Sigmoid colon (tissue), 7 donors: ENCODE data around the gene SND1. TPM values are rescaled to one million over a fixed set of nuclear protein-coding genes. Genes with fewer than 3 reads are reported as not detected.

ENCODE experiments used
- DNase-seq: peaks from one replicate; pipeline ENCODE4 v3.0.0-alpha.2; 2019
- H3K27ac ChIP-seq, 4 donors: fragments of 200-600 bp; sonication (generic); one replicate each; pipeline ENCODE4 v1.5.1; 2016 to 2019; ENCODE audit warnings: mild to moderate bottlenecking in 1 of 4
- H3K27me3 ChIP-seq, 3 donors: fragments of 200-600 bp; sonication (generic); one replicate each; pipeline ENCODE4 v1.5.1; 2019; ENCODE audit warnings: mild to moderate bottlenecking in 1 of 3
- H3K36me3 ChIP-seq, 4 donors: fragments of 200-600 bp; sonication (generic); one replicate each; pipeline ENCODE4 v1.5.1; 2016 to 2019
- H3K4me1 ChIP-seq, 4 donors: fragments of 200-600 bp; sonication (generic); one replicate each; pipeline ENCODE4 v1.5.1; 2017 to 2019
- H3K4me3 ChIP-seq, 4 donors: fragments of 200-600 bp; sonication (generic); one replicate each; pipeline ENCODE4 v1.5.1; 2017 to 2019; ENCODE audit warnings: mild to moderate bottlenecking in 2 of 4, moderate library complexity in 1 of 4
- H3K9me3 ChIP-seq, 4 donors: fragments of 200-600 bp in 3 of 4; sonication (generic) in 3 of 4; one replicate each; pipeline versions ENCODE4 v1.5.1 to v1.6.1; 2013 to 2019
- CTCF ChIP-seq, 4 experiments: fragments of 450-650 bp in 3 of 4; fragments of 200-600 bp in 1 of 4; IDR thresholded peaks; one replicate each; pipeline ENCODE4 v1.5.1; 2016 to 2019; ENCODE audit warnings: antibody characterized with exemption in 4 of 4, mild to moderate bottlenecking in 3 of 4, moderate library complexity in 2 of 4
- EP300 ChIP-seq, 4 donors: sonication (generic); formaldehyde crosslinking; IDR thresholded peaks; one replicate each; pipeline ENCODE4 v1.6.1; 2017; ENCODE audit warnings: antibody characterized with exemption in 4 of 4
- POLR2A ChIP-seq, 2 donors: fragments of 450-650 bp; IDR thresholded peaks; one replicate each; pipeline ENCODE4 v1.6.1; 2016; ENCODE audit warnings: antibody characterized with exemption in 2 of 2, mild to moderate bottlenecking in 2 of 2, moderate library complexity in 2 of 2
- POLR2AphosphoS5 ChIP-seq, 4 donors: sonication (generic); formaldehyde crosslinking; IDR thresholded peaks; one replicate each; pipeline ENCODE4 v1.6.1; 2017; ENCODE audit warnings: antibody characterized with exemption in 4 of 4
- WGBS, 2 donors: extraction: QIAGEN DNeasy Blood & Tissue Kit; methylation state at CpG; one replicate each; pipeline ENCODE4 v1.1.7; 2013; 5-methylcytosine and 5-hydroxymethylcytosine counted together
- intact Hi-C: fragments of 100-400 bp; cut with DNase I; formaldehyde crosslinking; loops from one replicate; pipeline ENCODE4 v1.15.1; 2023
- polyA plus RNA-seq, 3 donors: library from polyadenylated mRNA; stranded (reverse); fragments of 200-250 nt; gene quantifications; one replicate each; pipeline ENCODE4 v1.2.3, GENCODE V29; 2013
- total RNA-seq, 4 donors: library from RNA; depleted of rRNA; stranded (reverse); fragments of >200 nt; gene quantifications; one replicate each; pipeline ENCODE4 v1.1.0, GENCODE V29; 2016
- donor health status: healthy with polysubstance abuse.
- donor health status: Bipolar disorder and iron deficiency.
- donor health status: healthy.

Gene SND1
- total and polyA plus RNA-seq, 7 donors, result 30.6 to 93.4 (median 71.3) TPM

GRCh38 chr7:128125816-128126215 lies 473.8 kb downstream of the SND1 start:
- TF ChIP-seq POLR2A (IDR thresholded peaks at IDR 0.05) (no peak), EP300 (IDR thresholded peaks at IDR 0.05) (no peak), CTCF (IDR thresholded peaks at IDR 0.05) (no peak), POLR2AphosphoS5 (IDR thresholded peaks at IDR 0.05) (no peak)
- Histone ChIP-seq H3K9me3 (no peaks in the 10 kb centered on the region), H3K4me3 (no peak overlapping the region), H3K27me3 (peaks cover 0 to 26% (median 3%) of the 10 kb centered on the region in 3 donors), H3K36me3 (no peaks in the 10 kb centered on the region), H3K27ac (no peak overlapping the region), H3K4me1 (no peaks in the 10 kb centered on the region)
- WGBS, 2 donors, result 26 to 46% methylated on average over 1 of the region's 1 CpG
- no peak for DNase-seq
- intact Hi-C loops, result no loop called here

- Histone ChIP-seq H3K4me1 (no peaks in the 10 kb centered on the region), H3K27ac (no peak overlapping the region), H3K27me3 (peaks cover 0 to 40% (median under 1%) of the 10 kb centered on the region in 3 donors), H3K9me3 (no peaks in the 10 kb centered on the region), H3K4me3 (no peak overlapping the region), H3K36me3 (no peaks in the 10 kb centered on the region)
- WGBS, 2 donors, result 80 to 88% methylated on average over 3 of the region's 3 CpGs
- intact Hi-C loops, result no loop called here
- DNase-seq, result no peak
- TF ChIP-seq POLR2A (IDR thresholded peaks at IDR 0.05), result no peak
- no peak for TF ChIP-seq EP300 (IDR thresholded peaks at IDR 0.05)
- TF ChIP-seq CTCF (IDR thresholded peaks at IDR 0.05), result no peak
- no peak for TF ChIP-seq POLR2AphosphoS5 (IDR thresholded peaks at IDR 0.05)
Observed at GRCh38 chr7:128128401-128128800, 476.4 kb downstream of the SND1 start.

GRCh38 chr7:128129224-128129864 lies 477.4 kb downstream of the SND1 start:
- 75 to 78% methylated on average over 12 of the region's 12 CpGs for WGBS, 2 donors
- intact Hi-C loops, result no loop called here
- Histone ChIP-seq H3K27me3 (peaks cover 3 to 50% (median 9%) of the 10 kb centered on the region in 3 donors), H3K36me3 (no peaks in the 10 kb centered on the region), H3K4me1 (peaks cover 0 to 2% (median 2%) of the 10 kb centered on the region in 4 donors), H3K9me3 (no peaks in the 10 kb centered on the region), H3K4me3 (no peak overlapping the region), H3K27ac (no peak overlapping the region)
- no peak for DNase-seq
- TF ChIP-seq POLR2AphosphoS5 (IDR thresholded peaks at IDR 0.05), result no peak
- no peak for TF ChIP-seq CTCF (IDR thresholded peaks at IDR 0.05)
- no peak for TF ChIP-seq EP300 (IDR thresholded peaks at IDR 0.05)
- TF ChIP-seq POLR2A (IDR thresholded peaks at IDR 0.05), result no peak

GRCh38 chr7:128131115-128131514 lies 479.1 kb downstream of the SND1 start:
- Histone ChIP-seq H3K27ac (no peak overlapping the region), H3K4me1 (peaks cover 0 to 20% (median 17%) of the 10 kb centered on the region in 4 donors), H3K4me3 (no peak overlapping the region), H3K36me3 (no peaks in the 10 kb centered on the region), H3K27me3 (peaks cover 3 to 63% (median 25%) of the 10 kb centered on the region in 3 donors), H3K9me3 (no peaks in the 10 kb centered on the region)
- DNase-seq, result no peak
- intact Hi-C loops, result no loop called here
- no peak for TF ChIP-seq POLR2AphosphoS5 (IDR thresholded peaks at IDR 0.05)
- TF ChIP-seq EP300 (IDR thresholded peaks at IDR 0.05), result no peak
- TF ChIP-seq POLR2A (IDR thresholded peaks at IDR 0.05), result no peak
- whole genome bisulfite sequencing, 2 donors, result 79 to 90% methylated on average over 2 of the region's 2 CpGs

- no peaks in the 10 kb centered on the region for H3K9me3 ChIP-seq
- TF ChIP-seq EP300 (IDR thresholded peaks at IDR 0.05), result no peak
- no peak for TF ChIP-seq CTCF (IDR thresholded peaks at IDR 0.05)
- no peak for TF ChIP-seq POLR2AphosphoS5 (IDR thresholded peaks at IDR 0.05)
- TF ChIP-seq POLR2A (IDR thresholded peaks at IDR 0.05), result no peak
- intact Hi-C loops, result no loop called here
- WGBS, 2 donors, result 57 to 74% methylated on average over 4 of the region's 4 CpGs
- peaks cover 3 to 69% (median 29%) of the 10 kb centered on the region in 3 donors for H3K27me3 ChIP-seq
- no peak for DNase-seq
- H3K4me3 ChIP-seq, result no peak overlapping the region
- no peak overlapping the region for H3K27ac ChIP-seq
- peaks cover 0 to 24% (median 21%) of the 10 kb centered on the region in 4 donors for H3K4me1 ChIP-seq
- H3K36me3 ChIP-seq, result no peaks in the 10 kb centered on the region
Observed at GRCh38 chr7:128131731-128132130, 479.7 kb downstream of the SND1 start.
